Embryonic facial prominence (tissue), 1 donor: ENCODE measurements around the gene RPL26.
"Not testable (repeated sequence)": the region's sequence is repeated elsewhere in the genome, so short reads cannot be mapped to it uniquely, and the experiment has no call there.

ENCODE experiments used
- DNase-seq: peaks from one replicate; pipeline ENCODE4 v3.0.0-alpha.2; 2016; ENCODE audit errors: extremely low spot score

RPL26 gene

GRCh38 chr17:8366231-8366630 lies 16.8 kb downstream of the RPL26 start:
- DNase-seq, result no peak

- DNase-seq, result no peak
Measured at GRCh38 chr17:8365143-8365542, 17.9 kb downstream of the RPL26 start.

DNA sequence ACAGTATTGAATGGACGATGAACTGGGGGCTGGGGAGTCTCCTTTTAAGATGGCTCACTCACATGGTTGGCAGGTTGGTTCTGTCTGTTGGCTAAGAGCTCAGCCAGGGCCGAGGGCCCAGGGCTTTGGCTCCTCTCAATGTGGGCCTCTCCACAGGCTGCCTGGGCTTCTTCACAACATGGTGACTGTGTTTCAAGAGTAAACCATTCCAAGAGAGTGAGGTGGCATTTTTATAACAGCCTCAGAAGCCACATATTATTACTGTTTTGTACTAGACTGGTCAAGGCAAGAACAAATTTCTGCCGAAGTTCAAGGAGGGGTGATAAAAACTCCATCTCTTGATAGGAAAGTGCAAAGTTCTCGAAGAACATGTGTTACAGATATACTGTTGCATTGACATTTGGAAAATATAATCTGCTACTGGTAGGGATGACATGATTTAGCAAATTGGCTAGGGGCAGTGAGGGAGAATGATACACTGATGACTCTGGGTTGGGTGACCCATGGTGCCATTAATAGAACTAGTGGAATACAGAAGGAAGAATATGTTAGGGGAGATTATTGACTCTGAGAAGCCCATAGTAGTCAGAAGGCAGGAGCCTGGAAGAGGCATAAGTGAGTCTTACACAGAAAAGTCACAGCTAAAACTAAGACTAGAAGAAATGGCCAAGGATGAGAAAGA lies 20.2 kb downstream of the RPL26 start:
- no peak for DNase-seq

GRCh38 chr17:8360751-8361150 lies 22.2 kb downstream of the RPL26 start:
- DNase-seq, result no peak

DNA sequence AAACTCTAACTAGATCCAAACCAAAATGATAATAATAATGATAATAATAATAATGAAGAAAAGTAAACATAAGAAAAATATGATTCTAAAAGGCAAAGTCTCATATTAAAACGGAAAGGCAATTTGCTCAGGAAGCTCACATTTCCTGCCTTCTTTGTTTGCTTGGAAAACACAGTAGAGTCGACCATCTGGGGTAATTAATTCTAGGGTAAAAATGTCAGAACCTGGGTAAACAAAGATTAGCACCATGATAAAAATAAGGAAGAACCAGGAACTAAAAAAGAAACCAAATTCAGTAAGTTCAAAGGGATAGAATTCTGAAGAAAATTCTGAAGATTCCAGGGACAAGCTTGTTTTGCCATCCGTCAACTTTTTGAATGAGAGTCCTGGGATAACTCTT lies 22.7 kb downstream of the RPL26 start:
- no peak for DNase-seq

- DNase-seq, result no peak
Measured at GRCh38 chr17:8359769-8360168, 23.2 kb downstream of the RPL26 start.

DNA sequence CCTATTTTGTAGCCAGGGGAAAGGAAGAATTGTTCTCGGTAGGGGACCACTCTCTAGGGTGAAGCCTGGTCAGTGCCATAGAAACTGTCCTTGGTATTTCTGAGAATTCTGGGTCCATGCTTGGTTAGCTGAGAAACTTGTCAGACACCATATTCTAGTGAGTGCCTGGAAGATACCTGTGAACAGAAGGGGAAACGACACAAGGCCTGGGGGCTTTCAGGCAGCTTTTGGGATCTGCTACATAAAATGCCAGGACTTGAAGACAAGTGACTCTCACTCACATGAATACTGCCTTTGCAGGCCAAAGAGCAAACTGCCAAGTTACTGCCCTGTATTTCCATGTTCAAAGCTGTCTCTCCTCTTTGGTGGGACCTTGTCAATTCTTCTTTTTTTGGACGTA lies 25.1 kb downstream of the RPL26 start:
- DNase-seq, result no peak

- DNase-seq, result no peak
Measured at GRCh38 chr17:8354236-8354635, 28.8 kb downstream of the RPL26 start.

DNA sequence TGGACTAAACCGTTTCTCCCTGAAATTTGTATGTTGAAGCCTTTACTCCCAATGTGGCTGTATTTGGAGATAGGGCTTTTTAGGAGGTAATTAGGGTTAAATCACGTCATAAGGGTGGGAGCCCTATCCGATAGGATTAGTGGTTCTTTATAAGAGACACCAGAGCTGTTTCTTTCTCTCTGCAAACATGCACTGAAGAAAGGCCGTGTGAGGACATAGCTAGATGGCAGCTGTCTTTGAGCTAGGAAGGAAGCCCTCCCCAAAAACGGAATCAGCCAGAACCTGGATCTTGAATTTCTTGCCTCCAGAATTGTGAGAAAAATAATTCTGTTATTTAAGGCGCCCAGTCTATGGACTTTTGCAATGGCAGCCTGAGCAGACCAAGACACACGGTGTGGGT lies 29.3 kb downstream of the RPL26 start:
- no peak for DNase-seq

DNA sequence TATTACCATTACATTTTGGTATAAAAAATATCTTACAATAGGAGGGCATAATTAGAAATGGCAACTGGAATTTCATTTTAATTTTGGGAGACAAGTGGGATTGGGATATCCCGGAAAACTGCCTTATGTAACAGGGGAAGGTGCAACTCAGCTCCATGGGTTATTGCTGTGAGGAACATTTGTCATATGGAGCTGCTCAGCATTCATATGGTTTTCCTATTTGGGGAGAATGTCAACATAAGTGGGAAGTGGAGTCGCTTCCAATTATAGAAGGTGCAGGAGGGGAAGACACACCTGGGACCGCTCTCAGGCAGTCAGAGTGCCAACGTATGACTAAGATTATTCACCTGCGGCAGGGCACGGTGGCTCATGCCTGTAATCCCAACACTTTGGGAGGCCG lies 32.7 kb downstream of the RPL26 start:
- DNase-seq, result no peak

- not testable (repeated sequence) for DNase-seq
Measured at GRCh38 chr17:8347001-8347400, 36.0 kb downstream of the RPL26 start.

DNA sequence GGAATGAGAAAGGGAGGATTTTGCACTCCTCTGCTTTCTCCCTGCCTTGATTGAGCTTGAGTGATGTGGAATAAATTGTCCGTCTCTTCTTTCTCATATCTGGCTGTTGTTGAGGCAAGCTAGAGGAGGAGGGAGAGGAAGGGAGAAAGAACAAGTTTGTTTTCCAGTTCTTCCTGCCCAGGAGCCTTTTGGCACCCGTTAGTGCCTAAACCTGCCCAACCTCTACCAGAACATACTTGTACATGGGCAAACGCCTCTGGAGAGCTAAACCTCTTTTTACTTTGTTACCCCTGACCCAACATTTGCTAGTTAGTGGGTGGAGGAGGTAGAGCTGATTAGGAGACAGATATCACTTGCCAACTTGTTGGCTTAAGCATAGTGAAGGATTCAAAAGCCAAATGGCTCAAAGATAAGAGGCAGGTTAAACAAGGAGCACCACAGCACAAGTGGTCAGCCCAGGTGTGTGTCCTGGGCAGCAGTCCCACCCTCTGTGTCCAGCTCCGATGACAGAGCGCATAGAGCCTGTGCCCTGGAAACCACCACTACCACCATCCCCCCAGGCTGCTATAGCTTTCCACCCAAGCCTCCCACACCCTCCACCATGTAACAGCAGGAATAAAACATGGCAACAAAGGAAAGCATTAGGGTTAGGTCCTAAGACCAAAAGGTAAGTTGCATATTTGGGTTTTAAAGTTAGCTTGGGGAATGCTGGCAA lies 36.9 kb downstream of the RPL26 start:
- DNase-seq, result no peak

DNA sequence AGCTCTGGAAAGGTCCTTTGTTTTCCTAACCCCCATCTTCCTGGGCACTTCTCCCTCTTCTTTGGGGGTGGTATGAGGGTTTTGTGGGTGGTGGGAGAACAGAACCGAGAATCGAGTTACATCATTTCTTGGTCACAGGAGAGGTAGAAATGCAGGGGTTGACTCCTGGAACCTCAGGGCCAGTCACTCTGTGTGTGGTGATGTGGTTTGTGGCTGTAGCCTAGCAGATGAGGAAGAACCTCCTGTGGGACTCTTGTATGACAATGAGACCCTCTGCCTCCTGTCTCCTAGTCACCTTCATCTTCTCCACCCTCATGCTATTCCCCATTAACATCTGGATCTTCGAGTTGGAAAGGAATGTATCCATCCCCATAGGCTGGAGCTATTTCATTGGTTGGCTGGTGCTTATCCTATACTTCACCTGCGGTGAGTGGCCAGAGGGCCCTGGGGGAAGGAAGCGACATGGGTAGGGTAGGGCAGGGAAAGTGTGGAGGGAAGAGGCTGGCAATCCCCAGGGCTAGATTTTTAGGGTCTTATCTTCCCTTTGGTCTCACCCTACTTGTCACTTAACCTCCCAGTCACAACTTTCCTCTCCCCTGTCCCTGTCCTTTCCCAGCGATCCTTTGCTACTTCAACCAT lies 37.8 kb downstream of the RPL26 start:
- DNase-seq, result no peak

DNA sequence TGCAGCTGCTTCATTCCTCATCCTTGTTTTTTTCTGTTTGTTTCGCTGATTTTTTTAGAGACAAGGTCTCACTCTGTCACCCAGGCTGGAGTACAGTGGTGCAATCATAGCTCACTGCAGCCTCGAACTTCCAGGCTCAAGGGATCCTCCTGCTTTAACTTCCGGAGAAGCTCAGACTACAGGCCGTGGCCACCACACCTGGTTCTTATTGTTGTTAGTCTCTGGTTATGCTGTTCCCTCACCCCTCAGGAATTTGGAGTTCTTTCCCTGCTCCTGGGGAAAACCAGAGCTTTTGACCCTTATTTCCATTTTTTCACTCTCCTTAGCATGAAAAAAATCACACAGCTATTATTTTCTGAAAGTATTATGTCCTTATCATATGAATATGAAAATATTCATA lies 41.5 kb downstream of the RPL26 start:
- DNase-seq, result no peak

- DNase-seq, result no peak
Measured at GRCh38 chr17:8339540-8339939, 43.5 kb downstream of the RPL26 start, which contains the start of gene ODF4. ODF4 (plus strand) TSS chr17:8339840; CDS start chr17:8340052, 212 bp downstream.

DNA sequence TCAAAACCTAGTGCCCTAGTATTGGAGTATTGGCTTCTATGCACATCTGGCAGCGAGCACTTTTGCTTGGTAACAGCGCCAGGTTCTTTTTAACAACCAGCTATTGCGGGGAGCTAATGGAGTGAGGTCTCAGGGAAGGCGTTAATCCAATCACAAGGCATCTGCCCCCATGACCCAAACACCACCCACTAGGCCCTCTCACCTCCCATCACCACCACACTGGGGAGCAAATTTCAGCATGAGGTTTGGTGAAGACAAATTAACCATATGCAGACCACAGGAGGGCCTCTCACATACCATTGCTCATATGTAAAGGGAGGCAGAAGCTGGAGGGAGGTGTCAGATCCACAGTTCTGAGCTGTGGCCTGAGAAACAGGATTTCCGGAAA lies 44.2 kb downstream of the RPL26 start:
- no peak for DNase-seq

GRCh38 chr17:8337802-8338752 lies 44.9 kb downstream of the RPL26 start:
- DNase-seq, result no peak

DNA sequence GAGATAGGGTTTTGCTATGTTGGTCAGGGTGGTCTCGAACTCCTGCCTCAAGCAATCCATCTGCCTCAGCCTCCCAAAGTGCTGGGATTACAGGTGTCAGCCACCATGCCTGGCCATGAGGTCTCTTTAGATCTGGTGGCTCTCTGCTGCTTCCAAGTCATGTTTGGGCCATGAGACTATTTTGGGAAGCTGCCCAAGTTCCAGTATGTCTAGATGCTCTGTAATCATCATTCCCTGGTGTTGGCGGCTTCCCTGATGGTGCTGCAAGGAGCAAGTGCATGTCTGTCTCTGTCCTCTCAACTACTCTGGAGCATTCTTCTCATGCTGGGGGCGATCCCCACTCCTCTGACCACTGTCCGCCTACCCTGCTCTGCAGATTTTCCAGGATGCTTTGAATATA lies 49.7 kb downstream of the RPL26 start:
- no peak for DNase-seq

DNA sequence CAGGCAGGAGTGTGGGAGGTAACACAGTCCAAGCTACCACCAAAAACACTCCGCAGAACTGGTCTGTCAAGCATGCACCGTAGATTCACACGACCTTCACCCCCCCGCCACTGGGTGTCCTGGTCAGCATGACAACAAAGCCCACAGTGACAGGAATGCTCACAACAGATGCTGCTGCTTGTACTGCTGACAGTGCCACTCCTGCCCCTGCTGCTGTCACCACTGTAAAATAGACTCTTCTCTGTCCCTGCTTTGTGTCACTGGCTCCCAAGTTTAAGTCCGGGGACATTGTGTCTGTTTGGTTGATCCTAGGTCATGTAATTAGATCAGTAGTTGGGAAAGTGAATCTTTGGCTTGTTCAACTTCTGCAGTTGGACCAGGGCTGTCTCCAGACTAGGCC lies 50.3 kb downstream of the RPL26 start:
- DNase-seq, result no peak

- no peak for DNase-seq
Measured at GRCh38 chr17:8332128-8332527, 50.9 kb downstream of the RPL26 start.
